Measurements from ENCODE around the gene NUFIP2.

DNA sequence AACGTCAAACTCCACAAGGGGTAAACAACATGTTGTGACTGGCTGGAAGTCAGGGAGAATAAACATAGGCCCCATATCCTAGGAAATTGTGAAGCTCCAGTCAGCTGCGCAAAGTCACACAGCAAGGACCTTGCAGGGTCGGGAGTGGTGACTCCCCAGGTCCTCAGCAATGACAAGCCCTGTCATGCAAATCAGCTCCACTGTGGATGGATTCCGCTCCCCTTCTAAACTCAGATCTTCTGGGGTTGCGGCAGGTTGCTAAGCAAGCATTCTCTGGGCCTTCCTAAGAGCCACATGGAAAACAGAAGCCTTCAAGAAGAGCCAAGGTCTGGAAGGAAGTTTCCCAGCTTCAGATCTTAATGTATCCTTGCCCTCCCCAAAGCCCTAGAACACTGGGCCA, 84.9 kb downstream of the NUFIP2 start:
- TF ChIP-seq, protein P1, sequence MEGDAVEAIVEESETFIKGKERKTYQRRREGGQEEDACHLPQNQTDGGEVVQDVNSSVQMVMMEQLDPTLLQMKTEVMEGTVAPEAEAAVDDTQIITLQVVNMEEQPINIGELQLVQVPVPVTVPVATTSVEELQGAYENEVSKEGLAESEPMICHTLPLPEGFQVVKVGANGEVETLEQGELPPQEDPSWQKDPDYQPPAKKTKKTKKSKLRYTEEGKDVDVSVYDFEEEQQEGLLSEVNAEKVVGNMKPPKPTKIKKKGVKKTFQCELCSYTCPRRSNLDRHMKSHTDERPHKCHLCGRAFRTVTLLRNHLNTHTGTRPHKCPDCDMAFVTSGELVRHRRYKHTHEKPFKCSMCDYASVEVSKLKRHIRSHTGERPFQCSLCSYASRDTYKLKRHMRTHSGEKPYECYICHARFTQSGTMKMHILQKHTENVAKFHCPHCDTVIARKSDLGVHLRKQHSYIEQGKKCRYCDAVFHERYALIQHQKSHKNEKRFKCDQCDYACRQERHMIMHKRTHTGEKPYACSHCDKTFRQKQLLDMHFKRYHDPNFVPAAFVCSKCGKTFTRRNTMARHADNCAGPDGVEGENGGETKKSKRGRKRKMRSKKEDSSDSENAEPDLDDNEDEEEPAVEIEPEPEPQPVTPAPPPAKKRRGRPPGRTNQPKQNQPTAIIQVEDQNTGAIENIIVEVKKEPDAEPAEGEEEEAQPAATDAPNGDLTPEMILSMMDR (IDR thresholded peaks at IDR 0.05), result no peak
- TF ChIP-seq POLR2A (IDR thresholded peaks at IDR 0.05), result no peak
